Panc1 (cell line): Measurements from ENCODE around the gene KCNAB2. TPM values are rescaled to one million over a fixed set of nuclear protein-coding genes. Genes with fewer than 3 reads are reported as not detected.
"Not testable (repeated sequence)": the region's sequence is repeated elsewhere in the genome, so short reads cannot be mapped to it uniquely, and the experiment has no call there.

ENCODE experiments used
- ATAC-seq: fragments of 200-7000 bp; cut with Tn5 transposase; 2 replicates; pipeline ENCODE4 v1.9.1; 2020; ENCODE audit warnings: mild to moderate bottlenecking, moderate library complexity
- BruUV-seq: library from RNA; stranded (reverse); fragments of 400-500 nt; replicated peaks from 2 replicates; lab custom pipeline; 2021; lab: Mats Ljungman, UMichigan
- CTCF ChIA-PET: fragments of 300-600 bp; sonication (Branson Sonifier 250); formaldehyde crosslinking; loops from one replicate; lab custom pipeline; 2022; ENCODE audit warnings: antibody characterized with exemption; lab: Charles Lee
- POLR2A ChIA-PET: fragments of 300-600 bp; sonication (Branson Sonifier 250); formaldehyde crosslinking; loops from one replicate; lab custom pipeline; 2022; ENCODE audit warnings: antibody characterized with exemption; lab: Charles Lee
- DNase-seq: peaks from one replicate; pipeline ENCODE4 v3.0.0-alpha.2; 2010; ENCODE audit warnings: low read depth, low spot score
- H3K27ac ChIP-seq: 2 replicates; pipeline ENCODE4 v1.5.1; 2011; ENCODE audit warnings: mild to moderate bottlenecking, low read length, inconsistent platforms
- H3K27me3 ChIP-seq: fragments of 200-500 bp; sonication (Bioruptor generic); 2 replicates; pipeline ENCODE4 v1.6.0; 2014; ENCODE audit warnings: low read length, inconsistent platforms; ENCODE audit not compliant: control insufficient read depth, insufficient read depth
- H3K36me3 ChIP-seq: fragments of 200-500 bp; sonication (Bioruptor generic); 2 replicates; pipeline ENCODE4 v1.5.1; 2014; ENCODE audit warnings: inconsistent platforms, mild to moderate bottlenecking, low read length, moderate library complexity; ENCODE audit not compliant: control insufficient read depth, insufficient read depth
- H3K4me1 ChIP-seq: 2 replicates; pipeline ENCODE4 v1.5.1; 2011; ENCODE audit warnings: inconsistent platforms, mild to moderate bottlenecking, low read length, moderate library complexity; ENCODE audit not compliant: control insufficient read depth, insufficient read depth
- H3K4me3 ChIP-seq, 2 experiments: 2 replicates each; pipeline ENCODE4 v1.5.1; 2011 to 2012; ENCODE audit warnings: low read depth in 2 of 2, low read length in 2 of 2, mild to moderate bottlenecking in 2 of 2, inconsistent platforms in 1 of 2, moderate library complexity in 1 of 2
- H3K9me3 ChIP-seq: fragments of 200-500 bp; sonication (Bioruptor generic); 2 replicates; pipeline ENCODE4 v1.5.1; 2014; ENCODE audit warnings: low read depth, mild to moderate bottlenecking, inconsistent platforms, low read length, moderate library complexity; ENCODE audit not compliant: control insufficient read depth, insufficient read depth
- CTCF ChIP-seq: fragments of 450-650 bp; IDR thresholded peaks from 2 replicates; pipeline ENCODE4 v1.5.1; 2017; ENCODE audit warnings: mild to moderate bottlenecking
- POLR2AphosphoS5 ChIP-seq: IDR thresholded peaks from 2 replicates; pipeline ENCODE4 v1.6.1; 2012; ENCODE audit warnings: mild to moderate bottlenecking, low read depth, low read length, moderate library complexity
- SIN3A ChIP-seq: IDR thresholded peaks from 2 replicates; pipeline ENCODE4 v1.6.1; 2012; ENCODE audit warnings: low read depth, mild to moderate bottlenecking, low read length, moderate library complexity, borderline replicate concordance; ENCODE audit not compliant: insufficient read depth
- TCF7L2 ChIP-seq: IDR thresholded peaks from 2 replicates; pipeline ENCODE4 v1.6.1; 2011; ENCODE audit warnings: mild to moderate bottlenecking, low read depth, low read length, inconsistent platforms
- in situ Hi-C: cut with HindIII; loops from 2 replicates; pipeline ENCODE4 v1.10.0; 2016; ENCODE audit warnings: low sequenced_read_pairs, low pct_unique_long_range_greater_than_20kb
- intact Hi-C: fragments of 100-400 bp; cut with micrococcal nuclease; formaldehyde crosslinking; loops from one replicate; pipeline ENCODE4 v1.10.0; 2022; ENCODE audit not compliant: unreplicated experiment
- total RNA-seq: library from RNA; stranded (reverse); gene quantifications from one replicate; pipeline ENCODE4 v1.2.1, GENCODE V29; 2021; ENCODE audit not compliant: unreplicated experiment
- TF ChIP-seq, protein P1 (sequence below), 2 experiments: IDR thresholded peaks; 2 replicates each; pipeline ENCODE4 v1.6.1; 2011 to 2012; ENCODE audit warnings: low read depth in 2 of 2, control low read depth in 1 of 2, low read length in 1 of 2, mild to moderate bottlenecking in 1 of 2, moderate library complexity in 1 of 2; ENCODE audit not compliant: insufficient read depth in 1 of 2

Gene KCNAB2
- total RNA-seq, 1 experiment from 2014 or later: 27.6 TPM

DNA sequence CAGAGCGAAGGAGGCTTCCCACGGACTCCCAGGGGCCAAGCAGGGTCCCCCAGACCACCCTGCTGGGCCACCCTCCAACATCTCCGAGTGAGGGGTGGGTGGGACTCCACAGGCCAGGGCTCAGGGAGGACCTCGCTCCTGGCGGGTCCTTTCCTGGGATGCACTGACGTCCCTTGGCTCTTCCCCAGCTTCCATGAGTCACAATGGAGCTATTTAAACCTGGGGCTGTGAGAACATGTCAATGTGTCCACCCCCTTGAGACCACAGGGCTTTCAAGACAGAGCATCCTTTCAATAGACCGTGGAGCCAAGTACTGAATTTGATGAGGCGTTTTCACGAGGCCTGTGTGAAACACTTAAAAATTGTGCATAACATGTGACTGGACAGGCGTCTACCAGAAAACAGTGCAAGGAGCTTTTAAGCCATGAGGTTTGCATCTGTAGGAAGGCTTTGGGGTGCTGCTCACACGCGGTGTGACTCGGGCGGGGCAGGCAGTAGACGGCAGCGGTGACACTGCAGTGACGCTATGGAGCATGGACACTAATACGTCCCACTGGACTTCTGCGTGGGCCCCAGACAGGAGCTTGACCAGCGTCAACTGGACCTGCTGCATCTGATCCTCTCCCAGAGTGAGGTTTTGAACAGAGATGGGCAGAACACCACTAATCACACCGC is 29.4 kb upstream of the KCNAB2 start:
- DNase-seq: no peak
- Histone ChIP-seq H3K9me3 (no peaks in the 10 kb centered on the region), H3K4me3 (no peak overlapping the region), H3K4me1 (no peaks in the 10 kb centered on the region), H3K27me3 (no peaks in the 10 kb centered on the region), H3K36me3 (no peaks in the 10 kb centered on the region), H3K27ac (no peak overlapping the region)
- TF ChIP-seq POLR2AphosphoS5 (no peak), TCF7L2 (no peak), CTCF (no peak), SIN3A (no peak)
- TF ChIP-seq, protein P1, sequence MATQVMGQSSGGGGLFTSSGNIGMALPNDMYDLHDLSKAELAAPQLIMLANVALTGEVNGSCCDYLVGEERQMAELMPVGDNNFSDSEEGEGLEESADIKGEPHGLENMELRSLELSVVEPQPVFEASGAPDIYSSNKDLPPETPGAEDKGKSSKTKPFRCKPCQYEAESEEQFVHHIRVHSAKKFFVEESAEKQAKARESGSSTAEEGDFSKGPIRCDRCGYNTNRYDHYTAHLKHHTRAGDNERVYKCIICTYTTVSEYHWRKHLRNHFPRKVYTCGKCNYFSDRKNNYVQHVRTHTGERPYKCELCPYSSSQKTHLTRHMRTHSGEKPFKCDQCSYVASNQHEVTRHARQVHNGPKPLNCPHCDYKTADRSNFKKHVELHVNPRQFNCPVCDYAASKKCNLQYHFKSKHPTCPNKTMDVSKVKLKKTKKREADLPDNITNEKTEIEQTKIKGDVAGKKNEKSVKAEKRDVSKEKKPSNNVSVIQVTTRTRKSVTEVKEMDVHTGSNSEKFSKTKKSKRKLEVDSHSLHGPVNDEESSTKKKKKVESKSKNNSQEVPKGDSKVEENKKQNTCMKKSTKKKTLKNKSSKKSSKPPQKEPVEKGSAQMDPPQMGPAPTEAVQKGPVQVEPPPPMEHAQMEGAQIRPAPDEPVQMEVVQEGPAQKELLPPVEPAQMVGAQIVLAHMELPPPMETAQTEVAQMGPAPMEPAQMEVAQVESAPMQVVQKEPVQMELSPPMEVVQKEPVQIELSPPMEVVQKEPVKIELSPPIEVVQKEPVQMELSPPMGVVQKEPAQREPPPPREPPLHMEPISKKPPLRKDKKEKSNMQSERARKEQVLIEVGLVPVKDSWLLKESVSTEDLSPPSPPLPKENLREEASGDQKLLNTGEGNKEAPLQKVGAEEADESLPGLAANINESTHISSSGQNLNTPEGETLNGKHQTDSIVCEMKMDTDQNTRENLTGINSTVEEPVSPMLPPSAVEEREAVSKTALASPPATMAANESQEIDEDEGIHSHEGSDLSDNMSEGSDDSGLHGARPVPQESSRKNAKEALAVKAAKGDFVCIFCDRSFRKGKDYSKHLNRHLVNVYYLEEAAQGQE (IDR thresholded peaks at IDR 0.05; ENCODE audit: insufficient read depth in 1 of 2, low read depth in 2 of 2, low read length in 1 of 2): no peak
- no peak for ATAC-seq
- ChIA-PET POLR2A (no interaction called here), CTCF (interaction anchor here (0.6 kb wide), 1 partner anchor 384 kb away, joined by 5 read pairs; no protein-coding TSS in a partner anchor)
- in situ Hi-C loops (no loop called here), intact Hi-C loops (no loop called here)
- no TSS peak for BruUV-seq

- H3K4me3 ChIP-seq, DNase-seq, H3K9me3 ChIP-seq, H3K27ac ChIP-seq, intact Hi-C loops, H3K36me3 ChIP-seq, BruUV-seq, H3K4me1 ChIP-seq, ATAC-seq, POLR2A ChIA-PET, in situ Hi-C loops, H3K27me3 ChIP-seq: not testable (repeated sequence)
- CTCF ChIA-PET: interaction anchor here (0.7 kb wide), 1 partner anchor 9 kb away, joined by 13 read pairs; no protein-coding TSS in a partner anchor
Observed at GRCh38 chr1:6017654-6018053, 28.0 kb upstream of the KCNAB2 start.
